GM12891 (cell line): ENCODE results near the gene RUNX1.
"Not testable (repeated sequence)": the region's sequence is repeated elsewhere in the genome, so short reads cannot be mapped to it uniquely, and the experiment has no call there.

Experiments used
- DNase-seq: peaks from one replicate; pipeline ENCODE4 v3.0.0; 2011; ENCODE audit warnings: low spot score; ENCODE audit not compliant: insufficient read length
- FAIRE-seq: peaks from 2 replicates; lab custom pipeline; 2011; peaks lifted over from hg19 to GRCh38; lab: Jason Lieb, UNC
- PAX5 ChIP-seq: IDR thresholded peaks from 2 replicates; pipeline ENCODE4 v1.6.1; 2011; ENCODE audit warnings: low read length, moderate library complexity, mild to moderate bottlenecking; ENCODE audit not compliant: insufficient read depth, severe bottlenecking
- POLR2A ChIP-seq: IDR thresholded peaks from 2 replicates; pipeline ENCODE4 v1.6.1; 2011; ENCODE audit warnings: low read depth, low read length, control low read depth
- POLR2AphosphoS5 ChIP-seq: IDR thresholded peaks from 2 replicates; pipeline ENCODE4 v1.6.1; 2011; ENCODE audit warnings: low read depth, low read length, control low read depth
- POU2F2 ChIP-seq: IDR thresholded peaks from 2 replicates; pipeline ENCODE4 v1.6.1; 2011; ENCODE audit warnings: low read depth, mild to moderate bottlenecking, control low read depth, low read length, moderate library complexity
- SPI1 ChIP-seq: IDR thresholded peaks from 2 replicates; pipeline ENCODE4 v1.6.1; 2011; ENCODE audit warnings: low read depth, low read length, control low read depth
- TAF1 ChIP-seq: IDR thresholded peaks from 2 replicates; pipeline ENCODE4 v1.6.1; 2011; ENCODE audit warnings: low read depth, low read length, control low read depth

RUNX1 gene

GRCh38 chr21:34962136-34962535 is 87.0 kb downstream of the RUNX1 start:
- TF ChIP-seq TAF1, result no peak
- no peak for TF ChIP-seq POLR2AphosphoS5
- no peak for TF ChIP-seq POU2F2
- TF ChIP-seq SPI1, result no peak
- no peak for TF ChIP-seq PAX5
- no peak for TF ChIP-seq POLR2A
- FAIRE-seq, result no peak
- no peak for DNase-seq

GRCh38 chr21:34960687-34961086 is 88.4 kb downstream of the RUNX1 start:
- no peak for TF ChIP-seq POU2F2
- no peak for TF ChIP-seq SPI1
- no peak for TF ChIP-seq TAF1
- no peak for TF ChIP-seq POLR2AphosphoS5
- TF ChIP-seq PAX5, result no peak
- TF ChIP-seq POLR2A, result no peak
- DNase-seq, result no peak
- FAIRE-seq, result no peak

GRCh38 chr21:34959607-34960006 is 89.5 kb downstream of the RUNX1 start:
- TF ChIP-seq PAX5 (no peak), POU2F2 (no peak), TAF1 (no peak), SPI1 (no peak), POLR2A (no peak), POLR2AphosphoS5 (no peak)
- DNase-seq (no peak), FAIRE-seq (no peak)

- TF ChIP-seq POLR2AphosphoS5 (no peak), POLR2A (no peak), SPI1 (no peak), POU2F2 (no peak), TAF1 (no peak), PAX5 (no peak)
- FAIRE-seq (no peak), DNase-seq (no peak)
Observed at GRCh38 chr21:34958040-34958439, 91.1 kb downstream of the RUNX1 start.

GRCh38 chr21:34956416-34957316 is 92.4 kb downstream of the RUNX1 start:
- FAIRE-seq (no peak), DNase-seq (no peak)
- TF ChIP-seq SPI1 (no peak), POU2F2 (no peak)

GRCh38 chr21:34953950-34954349 is 95.2 kb downstream of the RUNX1 start:
- no peak for DNase-seq
- TF ChIP-seq POLR2AphosphoS5, result no peak
- TF ChIP-seq POLR2A, result no peak
- TF ChIP-seq SPI1, result no peak
- TF ChIP-seq TAF1, result no peak
- no peak for TF ChIP-seq POU2F2
- no peak for TF ChIP-seq PAX5
- no peak for FAIRE-seq

GRCh38 chr21:34952701-34953100 is 96.4 kb downstream of the RUNX1 start:
- FAIRE-seq, result peak; percentile 40
- TF ChIP-seq PAX5 (no peak), POLR2A (no peak), TAF1 (no peak), POU2F2 (no peak), POLR2AphosphoS5 (no peak), SPI1 (no peak)
- no peak for DNase-seq

GRCh38 chr21:34951868-34952267 is 97.2 kb downstream of the RUNX1 start:
- not testable (repeated sequence) for FAIRE-seq, DNase-seq

GRCh38 chr21:34950980-34951379 is 98.1 kb downstream of the RUNX1 start:
- FAIRE-seq, result peak; percentile 66

GRCh38 chr21:34949499-34949898 is 99.6 kb downstream of the RUNX1 start:
- DNase-seq, result no peak
- TF ChIP-seq PAX5 (no peak), POLR2A (no peak), SPI1 (no peak), POU2F2 (no peak), POLR2AphosphoS5 (no peak), TAF1 (no peak)
- no peak for FAIRE-seq

More at GRCh38 chr21:34950980-34951379, 98.1 kb downstream of the RUNX1 start:
- no peak for DNase-seq
- TF ChIP-seq SPI1 (no peak), POLR2A (no peak), PAX5 (no peak), POLR2AphosphoS5 (no peak), POU2F2 (no peak), TAF1 (no peak)
